GM12874 (cell line): ENCODE measurements around the gene TJP3.

Experiments used
- CTCF ChIP-seq: IDR thresholded peaks from 2 replicates; pipeline ENCODE4 v1.5.1; 2011; ENCODE audit warnings: low read depth, mild to moderate bottlenecking, control low read depth, low read length, moderate library complexity; ENCODE audit not compliant: insufficient read depth

The TJP3 gene

GRCh38 chr19:3673506-3674439, 34.4 kb upstream of the TJP3 start:
- TF ChIP-seq CTCF, result no peak

GRCh38 chr19:3674784-3675543, 33.2 kb upstream of the TJP3 start:
- no peak for TF ChIP-seq CTCF

GRCh38 chr19:3678188-3678587, 30.0 kb upstream of the TJP3 start:
- no peak for TF ChIP-seq CTCF

GRCh38 chr19:3679138-3679537, 29.0 kb upstream of the TJP3 start:
- no peak for TF ChIP-seq CTCF

GRCh38 chr19:3679581-3679980, 28.6 kb upstream of the TJP3 start:
- no peak for TF ChIP-seq CTCF

- TF ChIP-seq CTCF, result no peak
These were observed 27.2 kb upstream of the TJP3 start for GRCh38 chr19:3680939-3681338.

GRCh38 chr19:3682286-3682685, 25.9 kb upstream of the TJP3 start:
- TF ChIP-seq CTCF, result no peak
